ENCODE results near the gene STAB2.
A peak's percentile ranks its signal among the peaks of the same experiment; 100 is the strongest.
"Not testable (repeated sequence)": the region's sequence is repeated elsewhere in the genome, so short reads cannot be mapped to it uniquely, and the experiment has no call there.

Gene STAB2

GRCh38 chr12:103653568-103654173 lies 66.6 kb downstream of the STAB2 start:
- not testable (repeated sequence) for DNase-seq (ENCODE audit: low spot score)

GRCh38 chr12:103654816-103655215 lies 67.7 kb downstream of the STAB2 start:
- no peak for DNase-seq (ENCODE audit: low spot score)

- no peak for DNase-seq (ENCODE audit: low spot score)
These were observed 69.2 kb downstream of the STAB2 start for GRCh38 chr12:103656291-103656690.

- DNase-seq (ENCODE audit: low spot score) = no peak
These were observed 70.3 kb downstream of the STAB2 start for GRCh38 chr12:103657331-103657730.

- no peak for DNase-seq (ENCODE audit: low spot score)
These were observed 77.6 kb downstream of the STAB2 start for GRCh38 chr12:103664626-103665025.

- no peak for DNase-seq (ENCODE audit: low spot score)
These were observed 78.9 kb downstream of the STAB2 start for GRCh38 chr12:103665971-103666370.

GRCh38 chr12:103667125-103667524 lies 80.1 kb downstream of the STAB2 start:
- DNase-seq (ENCODE audit: low spot score) = no peak

- no peak for DNase-seq (ENCODE audit: low spot score)
These were observed 81.4 kb downstream of the STAB2 start for GRCh38 chr12:103668520-103668919.

GRCh38 chr12:103671367-103671766 lies 84.3 kb downstream of the STAB2 start:
- DNase-seq (ENCODE audit: low spot score) = no peak

GRCh38 chr12:103672401-103673119 lies 85.5 kb downstream of the STAB2 start:
- no peak for DNase-seq (ENCODE audit: low spot score)

- no peak for DNase-seq (ENCODE audit: low spot score)
These were observed 86.4 kb downstream of the STAB2 start for GRCh38 chr12:103673487-103673886.

GRCh38 chr12:103673891-103674375 lies 86.9 kb downstream of the STAB2 start:
- no peak for DNase-seq (ENCODE audit: low spot score)

- no peak for DNase-seq (ENCODE audit: low spot score)
These were observed 89.8 kb downstream of the STAB2 start for GRCh38 chr12:103676893-103677292.

- DNase-seq (ENCODE audit: low spot score) = no peak
These were observed 90.3 kb downstream of the STAB2 start for GRCh38 chr12:103677341-103677740.

GRCh38 chr12:103677905-103678304 lies 90.8 kb downstream of the STAB2 start:
- DNase-seq (ENCODE audit: low spot score) = no peak

- DNase-seq (ENCODE audit: low spot score) = no peak
These were observed 92.5 kb downstream of the STAB2 start for GRCh38 chr12:103679421-103680170.

GRCh38 chr12:103680591-103681141 lies 93.6 kb downstream of the STAB2 start:
- peak; percentile 67 for DNase-seq (ENCODE audit: low spot score)

- DNase-seq (ENCODE audit: low spot score) = no peak
These were observed 99.0 kb downstream of the STAB2 start for GRCh38 chr12:103686026-103686425.

GRCh38 chr12:103687253-103687652 lies 100.2 kb downstream of the STAB2 start:
- DNase-seq (ENCODE audit: low spot score) = no peak

- DNase-seq (ENCODE audit: low spot score) = no peak
These were observed 101.4 kb downstream of the STAB2 start for GRCh38 chr12:103688376-103689063.

GRCh38 chr12:103690426-103690825 lies 103.4 kb downstream of the STAB2 start:
- no peak for DNase-seq (ENCODE audit: low spot score)

- no peak for DNase-seq (ENCODE audit: low spot score)
These were observed 104.0 kb downstream of the STAB2 start for GRCh38 chr12:103691063-103691462.
